Hepatocyte (in vitro differentiated cells): Measurements from ENCODE around the gene PTPN13.

ENCODE experiments used
- CTCF ChIP-seq: fragments of 200-600 bp; sonication (generic); IDR thresholded peaks from 2 replicates; pipeline ENCODE4 v1.5.1; 2016; ENCODE audit warnings: antibody characterized with exemption, mild to moderate bottlenecking; ENCODE audit not compliant: poor library complexity
- EZH2 ChIP-seq: fragments of 200-600 bp; sonication (generic); IDR thresholded peaks from 2 replicates; pipeline ENCODE4 v1.6.1; 2016; ENCODE audit warnings: antibody characterized with exemption, mild to moderate bottlenecking, borderline replicate concordance
- EZH2phosphoT487 ChIP-seq: fragments of 200-600 bp; sonication (generic); IDR thresholded peaks from one replicate; pipeline ENCODE4 v1.6.1; 2018; ENCODE audit warnings: antibody characterized with exemption, mild to moderate bottlenecking, low read depth, moderate library complexity; ENCODE audit not compliant: unreplicated experiment, severe bottlenecking

- TF ChIP-seq CTCF (no peak), EZH2 (no peak), EZH2phosphoT487 (no peak)
Observed at GRCh38 chr4:86837691-86838503, 243.8 kb downstream of the PTPN13 start.
